ENCODE results near the gene SRGAP1.

The SRGAP1 gene

DNA sequence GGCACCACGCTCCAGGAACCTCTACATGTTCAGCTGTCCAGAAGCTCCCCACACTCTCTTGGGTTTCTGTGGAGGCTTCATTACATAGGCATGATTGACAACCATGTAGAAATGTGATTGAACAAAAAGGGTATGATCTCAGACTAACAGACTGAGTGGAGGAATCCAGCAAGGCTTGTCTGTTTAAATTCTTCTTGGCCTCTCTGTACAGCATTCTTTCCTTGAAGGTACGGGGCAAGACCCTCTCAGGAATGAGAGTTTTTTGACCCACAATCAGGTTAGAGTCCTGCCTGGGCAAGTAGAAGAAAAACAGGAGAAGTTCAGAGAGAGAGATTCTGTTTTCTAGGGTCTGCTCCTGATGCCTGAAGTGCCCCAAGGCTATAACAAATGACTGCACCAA, 40.9 kb downstream of the SRGAP1 start:
- Histone ChIP-seq H3K27ac (ENCODE audit: low read length) (no peak overlapping the region), H3K9me3 (ENCODE audit: control insufficient read depth, insufficient read depth, low read length) (no peaks in the 10 kb centered on the region), H3K27me3 (ENCODE audit: control insufficient read depth, insufficient read depth, low read length) (no peaks in the 10 kb centered on the region), H3K4me3 (ENCODE audit: low read length) (no peak overlapping the region), H3K4me1 (ENCODE audit: control insufficient read depth, insufficient read depth, low read length) (no peaks in the 10 kb centered on the region), H3K36me3 (ENCODE audit: control insufficient read depth, insufficient read depth, low read length) (no peaks in the 10 kb centered on the region)
- no CpG with 5 or more reads among the region's 2 CpGs for WGBS (ENCODE audit: insufficient coverage, insufficient read length)
- DNase-seq (ENCODE audit: low read depth, low spot score), result no peak

DNA sequence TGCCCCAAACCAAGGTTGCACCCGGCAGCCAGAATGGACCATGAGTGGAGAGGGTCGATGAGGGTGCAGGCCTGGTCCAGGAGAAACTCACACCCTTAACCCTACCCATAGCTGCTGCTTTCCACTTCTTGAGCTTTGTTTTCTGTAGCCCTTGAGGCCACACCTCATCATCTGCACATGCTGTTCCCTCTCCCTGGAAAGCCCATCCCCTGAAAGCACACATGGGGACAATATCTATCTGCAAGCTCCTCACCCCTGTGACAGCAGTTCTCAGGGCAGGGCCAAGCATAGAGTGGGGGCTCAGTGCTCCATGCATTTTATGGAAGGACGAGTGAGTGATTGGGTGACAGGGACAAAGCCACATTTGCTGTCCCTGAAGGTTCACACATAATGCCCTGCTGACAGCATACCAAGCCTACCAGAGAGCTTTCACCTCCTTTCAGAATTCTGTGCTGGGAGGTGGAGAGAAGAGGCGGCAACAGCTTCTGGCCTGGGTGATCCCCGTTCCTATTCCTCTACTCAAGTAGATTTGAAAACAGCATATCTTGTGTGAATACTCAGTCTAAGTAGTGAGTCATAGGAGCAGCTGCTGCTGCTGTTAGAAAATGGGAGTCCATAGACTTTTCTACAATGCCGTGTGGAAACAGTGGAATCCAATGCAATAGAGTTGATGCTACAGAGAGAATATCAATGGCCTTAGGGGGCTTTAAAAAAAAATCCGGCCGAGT, 44.6 kb downstream of the SRGAP1 start:
- WGBS (ENCODE audit: insufficient coverage, insufficient read length), result no CpG with 5 or more reads among the region's 8 CpGs
- no peaks in the 10 kb centered on the region for H3K36me3 ChIP-seq (ENCODE audit: control insufficient read depth, insufficient read depth, low read length)
- H3K4me3 ChIP-seq (ENCODE audit: low read length), result no peak overlapping the region
- no peaks in the 10 kb centered on the region for H3K4me1 ChIP-seq (ENCODE audit: control insufficient read depth, insufficient read depth, low read length)
- DNase-seq (ENCODE audit: low read depth, low spot score), result no peak
- no peak overlapping the region for H3K27ac ChIP-seq (ENCODE audit: low read length)
- no peaks in the 10 kb centered on the region for H3K27me3 ChIP-seq (ENCODE audit: control insufficient read depth, insufficient read depth, low read length)
- no peaks in the 10 kb centered on the region for H3K9me3 ChIP-seq (ENCODE audit: control insufficient read depth, insufficient read depth, low read length)

DNA sequence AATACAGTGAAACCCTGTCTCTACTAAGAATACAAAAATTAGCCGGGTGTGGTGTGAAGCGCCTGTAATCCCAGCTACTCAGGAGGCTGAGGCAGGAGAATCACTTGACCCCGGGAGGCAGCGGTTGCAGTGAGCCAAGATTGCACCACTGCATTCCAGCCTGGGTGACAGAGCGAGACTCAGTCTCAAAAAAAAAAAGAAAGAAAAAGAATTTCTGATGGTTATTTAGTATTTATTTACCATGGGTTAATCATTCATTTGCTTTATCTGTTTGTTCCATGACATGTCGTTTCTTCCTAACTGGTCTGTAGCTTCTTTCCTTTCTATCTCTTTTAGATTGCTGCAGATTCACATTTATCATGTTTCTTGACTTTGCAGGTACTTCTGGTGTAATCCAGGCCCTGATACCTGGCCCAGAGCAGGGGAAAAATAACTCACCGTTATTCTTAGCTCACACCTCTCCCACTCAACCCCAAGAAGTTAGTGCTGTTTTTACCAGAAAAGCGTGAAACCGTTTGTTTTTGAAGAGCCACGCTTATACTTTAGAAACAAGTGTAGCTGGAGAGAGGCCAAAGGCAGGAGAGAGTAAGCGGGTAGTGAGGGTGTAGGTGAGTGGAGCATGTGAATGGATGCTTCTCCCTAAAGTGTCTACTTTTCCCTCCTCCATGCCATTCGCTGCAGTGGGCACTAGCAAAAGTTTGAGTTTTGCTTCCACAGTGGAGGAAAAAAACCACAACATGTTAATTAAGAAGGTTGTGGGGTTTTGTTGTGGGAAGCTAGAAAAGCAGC, 45.4 kb downstream of the SRGAP1 start:
- H3K27ac ChIP-seq (ENCODE audit: low read length), result no peak overlapping the region
- no peak for DNase-seq (ENCODE audit: low read depth, low spot score)

DNA sequence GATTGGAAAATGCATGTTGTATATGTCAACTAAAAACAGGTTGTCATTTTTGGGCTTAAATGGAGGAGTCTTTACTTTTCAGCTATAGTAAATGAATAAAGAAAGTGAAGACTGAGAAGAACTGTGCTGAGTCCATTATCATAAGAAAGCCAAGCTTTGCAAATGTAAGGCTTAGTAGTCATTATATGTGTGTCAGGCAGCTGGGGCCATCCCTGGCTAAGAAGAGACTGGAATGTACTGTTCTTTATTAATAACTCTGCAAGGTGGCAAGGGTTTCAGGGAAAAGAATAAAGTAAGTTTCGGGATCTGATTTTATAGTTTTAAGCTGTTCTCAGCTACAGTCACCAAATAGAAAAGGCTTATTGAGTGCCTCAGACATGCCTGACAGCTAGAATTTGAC, 48.7 kb downstream of the SRGAP1 start:
- Histone ChIP-seq H3K4me1 (ENCODE audit: control insufficient read depth, insufficient read depth, low read length) (peaks cover 2% of the 10 kb centered on the region; the same call in 1 of the 2 replicates), H3K36me3 (ENCODE audit: control insufficient read depth, insufficient read depth, low read length) (no peaks in the 10 kb centered on the region), H3K27me3 (ENCODE audit: control insufficient read depth, insufficient read depth, low read length) (no peaks in the 10 kb centered on the region), H3K27ac (ENCODE audit: low read length) (no peak overlapping the region), H3K4me3 (ENCODE audit: low read length) (no peak overlapping the region), H3K9me3 (ENCODE audit: control insufficient read depth, insufficient read depth, low read length) (no peaks in the 10 kb centered on the region)
- DNase-seq (ENCODE audit: low read depth, low spot score), result no peak
- no CpG with 5 or more reads among the region's 1 CpG for WGBS (ENCODE audit: insufficient coverage, insufficient read length)

More for the DNA sequence above, 45.4 kb downstream of the SRGAP1 start:
- WGBS (ENCODE audit: insufficient coverage, insufficient read length), result no CpG with 5 or more reads among the region's 12 CpGs
- Histone ChIP-seq H3K4me1 (ENCODE audit: control insufficient read depth, insufficient read depth, low read length) (no peaks in the 10 kb centered on the region), H3K9me3 (ENCODE audit: control insufficient read depth, insufficient read depth, low read length) (no peaks in the 10 kb centered on the region), H3K36me3 (ENCODE audit: control insufficient read depth, insufficient read depth, low read length) (no peaks in the 10 kb centered on the region), H3K27me3 (ENCODE audit: control insufficient read depth, insufficient read depth, low read length) (no peaks in the 10 kb centered on the region), H3K4me3 (ENCODE audit: low read length) (no peak overlapping the region)

DNA sequence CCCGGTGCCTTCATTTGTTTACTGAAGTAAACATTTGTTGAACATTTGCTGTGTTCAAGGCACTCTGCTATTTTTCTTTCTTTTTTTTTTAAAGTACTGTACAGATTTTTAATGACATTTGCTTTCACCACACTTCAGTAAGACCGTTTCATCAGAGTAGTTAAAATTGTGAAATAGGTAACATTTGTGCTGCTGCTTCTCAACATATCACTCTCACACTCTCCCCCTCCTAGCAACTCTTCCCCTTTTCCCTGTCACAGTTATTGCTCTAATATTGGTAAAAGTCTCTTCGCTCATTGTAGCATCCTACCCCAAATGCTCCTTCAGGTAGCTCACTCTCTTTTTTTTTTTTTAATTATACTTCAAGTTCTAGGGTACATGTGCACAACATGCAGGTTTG, 49.6 kb downstream of the SRGAP1 start:
- no peak for DNase-seq (ENCODE audit: low read depth, low spot score)
- WGBS (ENCODE audit: insufficient coverage, insufficient read length), result no CpG with 5 or more reads among the region's 3 CpGs
- H3K36me3 ChIP-seq (ENCODE audit: control insufficient read depth, insufficient read depth, low read length), result no peaks in the 10 kb centered on the region

DNA sequence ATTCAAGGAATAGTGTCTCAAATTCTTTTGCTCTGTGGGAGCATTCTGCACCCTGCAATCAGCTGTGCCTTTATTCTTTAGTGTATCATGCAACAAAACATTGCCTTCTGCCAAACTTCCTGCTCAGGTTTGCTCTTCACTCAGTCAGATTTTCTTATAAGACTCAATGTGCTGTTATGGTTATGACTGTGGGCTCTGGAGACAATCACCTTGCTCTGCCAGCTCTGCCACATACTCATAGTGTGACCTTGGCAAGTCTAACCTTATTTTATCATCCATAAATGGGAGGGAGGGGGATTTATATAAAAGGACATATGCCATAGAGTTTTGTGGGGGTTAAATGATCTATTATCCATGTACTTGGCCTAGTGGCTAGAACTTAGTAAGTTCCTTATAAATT, 51.3 kb downstream of the SRGAP1 start:
- no peaks in the 10 kb centered on the region for H3K36me3 ChIP-seq (ENCODE audit: control insufficient read depth, insufficient read depth, low read length)
- H3K27ac ChIP-seq (ENCODE audit: low read length), result no peak overlapping the region
- no peak overlapping the region for H3K4me3 ChIP-seq (ENCODE audit: low read length)
- no peaks in the 10 kb centered on the region for H3K9me3 ChIP-seq (ENCODE audit: control insufficient read depth, insufficient read depth, low read length)
- no peaks in the 10 kb centered on the region for H3K27me3 ChIP-seq (ENCODE audit: control insufficient read depth, insufficient read depth, low read length)
- no peak for DNase-seq (ENCODE audit: low read depth, low spot score)
- H3K4me1 ChIP-seq (ENCODE audit: control insufficient read depth, insufficient read depth, low read length), result peaks cover 2% of the 10 kb centered on the region; the same call in 1 of the 2 replicates

More for the DNA sequence above, 49.6 kb downstream of the SRGAP1 start:
- Histone ChIP-seq H3K27ac (ENCODE audit: low read length) (no peak overlapping the region), H3K4me3 (ENCODE audit: low read length) (no peak overlapping the region), H3K4me1 (ENCODE audit: control insufficient read depth, insufficient read depth, low read length) (peaks cover 2% of the 10 kb centered on the region; the same call in 1 of the 2 replicates), H3K9me3 (ENCODE audit: control insufficient read depth, insufficient read depth, low read length) (no peaks in the 10 kb centered on the region), H3K27me3 (ENCODE audit: control insufficient read depth, insufficient read depth, low read length) (no peaks in the 10 kb centered on the region)

DNA sequence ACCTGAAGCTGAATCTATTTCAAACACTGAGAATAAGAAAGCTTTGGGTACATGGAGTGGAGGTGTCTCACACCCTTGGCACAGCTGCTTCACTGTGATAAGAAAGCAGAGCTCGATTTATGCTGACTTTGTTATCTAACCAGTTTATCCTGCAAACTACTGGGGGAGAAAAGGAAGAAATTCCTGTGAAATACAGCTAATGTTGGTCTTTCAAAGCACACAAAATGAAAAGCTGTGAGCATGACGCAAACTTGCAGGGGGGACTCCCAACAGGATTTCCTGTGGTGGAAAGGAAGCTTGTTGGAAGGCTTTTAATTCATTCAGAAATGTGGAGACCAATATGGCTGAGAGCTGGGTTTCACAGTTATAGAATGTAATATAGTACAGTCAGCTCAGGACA, 53.4 kb downstream of the SRGAP1 start:
- Histone ChIP-seq H3K27me3 (ENCODE audit: control insufficient read depth, insufficient read depth, low read length) (no peaks in the 10 kb centered on the region), H3K4me3 (ENCODE audit: low read length) (no peak overlapping the region), H3K27ac (ENCODE audit: low read length) (no peak overlapping the region), H3K36me3 (ENCODE audit: control insufficient read depth, insufficient read depth, low read length) (no peaks in the 10 kb centered on the region), H3K9me3 (ENCODE audit: control insufficient read depth, insufficient read depth, low read length) (no peaks in the 10 kb centered on the region), H3K4me1 (ENCODE audit: control insufficient read depth, insufficient read depth, low read length) (peaks cover 2% of the 10 kb centered on the region; the same call in 1 of the 2 replicates)
- DNase-seq (ENCODE audit: low read depth, low spot score), result no peak
- WGBS (ENCODE audit: insufficient coverage, insufficient read length), result no CpG with 5 or more reads among the region's 2 CpGs

DNA sequence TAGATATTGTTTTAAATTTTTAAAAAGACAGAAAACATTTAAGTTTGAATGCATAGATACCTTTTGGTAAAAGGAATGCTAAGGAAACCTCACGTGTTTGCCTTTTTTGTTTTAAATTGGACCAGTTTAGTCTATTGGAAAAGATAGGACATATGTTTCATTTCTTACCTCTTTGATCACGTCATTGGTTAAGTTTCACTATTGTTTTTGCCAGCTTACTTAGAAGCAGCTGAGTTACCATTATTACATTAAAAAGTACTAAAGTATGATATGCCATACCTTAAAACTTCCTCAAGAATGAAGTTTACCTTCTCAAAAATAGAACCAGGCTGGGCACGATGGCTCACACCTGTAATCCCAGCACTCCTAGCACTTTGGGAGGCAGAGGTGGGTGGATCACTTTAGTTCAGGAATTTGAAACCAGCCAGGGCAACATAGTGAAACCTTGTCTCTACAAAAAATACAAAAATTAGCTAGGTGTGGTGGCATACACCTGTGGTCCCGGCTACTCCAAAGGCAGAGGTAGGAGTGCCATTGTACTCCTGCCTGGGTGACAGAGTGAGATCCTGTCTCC, 54.4 kb downstream of the SRGAP1 start:
- H3K4me1 ChIP-seq (ENCODE audit: control insufficient read depth, insufficient read depth, low read length), result peaks cover 2% of the 10 kb centered on the region; the same call in 1 of the 2 replicates
- no CpG with 5 or more reads among the region's 4 CpGs for WGBS (ENCODE audit: insufficient coverage, insufficient read length)
- H3K4me3 ChIP-seq (ENCODE audit: low read length), result no peak overlapping the region
- no peaks in the 10 kb centered on the region for H3K27me3 ChIP-seq (ENCODE audit: control insufficient read depth, insufficient read depth, low read length)
- H3K9me3 ChIP-seq (ENCODE audit: control insufficient read depth, insufficient read depth, low read length), result no peaks in the 10 kb centered on the region
- H3K36me3 ChIP-seq (ENCODE audit: control insufficient read depth, insufficient read depth, low read length), result no peaks in the 10 kb centered on the region
- H3K27ac ChIP-seq (ENCODE audit: low read length), result no peak overlapping the region
- DNase-seq (ENCODE audit: low read depth, low spot score), result no peak

DNA sequence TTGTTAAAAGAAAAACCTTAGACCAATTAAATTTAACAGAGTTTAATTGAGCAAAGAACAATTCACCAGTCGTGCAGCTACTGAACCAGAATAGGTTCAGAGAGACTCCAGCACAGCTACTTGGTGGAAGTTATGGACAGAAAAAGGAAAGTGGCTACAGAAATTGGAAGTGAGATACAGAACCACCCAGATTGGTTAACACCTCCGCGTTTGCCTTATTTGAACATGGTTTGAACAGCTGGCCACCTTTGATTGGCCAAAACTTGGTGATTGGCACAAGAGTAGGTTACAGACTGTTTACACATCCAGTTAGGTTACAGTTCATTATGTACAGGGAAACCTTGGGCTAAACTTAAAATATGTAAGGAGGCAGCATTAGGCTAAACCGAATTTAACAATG, 54.9 kb downstream of the SRGAP1 start:
- WGBS (ENCODE audit: insufficient coverage, insufficient read length), result no CpG with 5 or more reads among the region's 4 CpGs
- no peak overlapping the region for H3K4me3 ChIP-seq (ENCODE audit: low read length)
- H3K9me3 ChIP-seq (ENCODE audit: control insufficient read depth, insufficient read depth, low read length), result no peaks in the 10 kb centered on the region
- H3K27me3 ChIP-seq (ENCODE audit: control insufficient read depth, insufficient read depth, low read length), result no peaks in the 10 kb centered on the region
- peaks cover 2% of the 10 kb centered on the region; the same call in 1 of the 2 replicates for H3K4me1 ChIP-seq (ENCODE audit: control insufficient read depth, insufficient read depth, low read length)
- no peak overlapping the region for H3K27ac ChIP-seq (ENCODE audit: low read length)
- no peaks in the 10 kb centered on the region for H3K36me3 ChIP-seq (ENCODE audit: control insufficient read depth, insufficient read depth, low read length)
- DNase-seq (ENCODE audit: low read depth, low spot score), result no peak

DNA sequence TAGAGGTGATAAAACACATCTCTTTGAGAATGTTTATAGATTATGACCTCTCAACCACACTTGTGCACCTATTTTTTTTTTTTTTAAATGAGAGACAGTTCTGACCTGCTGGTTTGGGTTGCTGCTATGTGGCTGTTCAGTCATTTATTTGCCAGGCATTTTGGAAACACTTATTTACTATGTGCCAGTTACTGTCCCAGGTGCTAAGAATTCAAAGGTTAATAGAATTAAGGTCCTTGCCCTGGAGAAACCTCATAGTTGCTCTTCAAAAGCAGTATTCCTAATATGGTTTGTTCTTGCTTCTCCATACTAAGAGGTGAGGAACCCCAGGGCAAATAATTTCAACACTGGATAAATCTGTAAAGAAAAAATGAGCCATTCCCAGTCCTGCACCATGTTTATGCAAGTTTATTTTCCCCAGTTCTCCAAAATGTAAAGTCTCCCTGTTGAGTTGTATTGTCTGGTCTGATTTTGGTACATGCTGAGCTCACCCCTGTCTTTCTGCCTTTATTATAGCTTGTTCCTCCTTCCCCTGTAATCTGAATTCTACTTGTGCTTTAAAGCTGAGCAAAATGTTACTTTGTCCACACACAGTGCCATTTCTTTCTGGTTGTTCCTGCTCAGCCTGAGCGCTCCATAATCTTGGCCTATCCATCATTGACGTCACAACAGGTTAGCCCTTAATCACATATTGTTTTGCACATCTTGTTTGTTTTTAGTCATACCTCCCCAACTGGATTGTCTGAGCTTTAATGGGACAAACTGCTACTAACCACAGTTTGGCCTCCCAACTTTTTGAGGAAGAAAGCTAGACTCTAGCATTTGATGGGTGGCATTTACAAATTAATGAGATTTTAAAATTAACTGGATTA, 56.7 kb downstream of the SRGAP1 start:
- H3K4me3 ChIP-seq (ENCODE audit: low read length), result no peak overlapping the region
- no CpG with 5 or more reads among the region's 2 CpGs for whole genome bisulfite sequencing (ENCODE audit: insufficient coverage, insufficient read length)
- no peaks in the 10 kb centered on the region for H3K36me3 ChIP-seq (ENCODE audit: control insufficient read depth, insufficient read depth, low read length)
- H3K27ac ChIP-seq (ENCODE audit: low read length), result no peak overlapping the region
- no peak for DNase-seq (ENCODE audit: low read depth, low spot score)
- no peaks in the 10 kb centered on the region for H3K27me3 ChIP-seq (ENCODE audit: control insufficient read depth, insufficient read depth, low read length)
- H3K4me1 ChIP-seq (ENCODE audit: control insufficient read depth, insufficient read depth, low read length), result peaks cover 2% of the 10 kb centered on the region; the same call in 1 of the 2 replicates
- H3K9me3 ChIP-seq (ENCODE audit: control insufficient read depth, insufficient read depth, low read length), result no peaks in the 10 kb centered on the region
